H1 (cell line): ENCODE results near the gene SLC17A3. TPM values are rescaled to one million over a fixed set of nuclear protein-coding genes. Genes with fewer than 3 reads are reported as not detected.

Source experiments
- CTCF ChIA-PET: fragments of 300-600 bp; sonication (Branson Sonifier 250); formaldehyde crosslinking; loops from one replicate; lab custom pipeline; 2021; ENCODE audit not compliant: partially characterized antibody; lab: Charles Lee
- POLR2A ChIA-PET: fragments of 300-600 bp; sonication (Branson Sonifier 250); formaldehyde crosslinking; loops from one replicate; lab custom pipeline; 2021; ENCODE audit warnings: inconsistent platforms; ENCODE audit not compliant: partially characterized antibody; lab: Charles Lee
- DNase-seq, 2 experiments: peaks; one replicate each; pipeline versions ENCODE4 v3.0.0 to v3.0.0-alpha.2; 2010 to 2022; ENCODE audit warnings: low spot score in 2 of 2, low read depth in 1 of 2, mixed read lengths in 1 of 2
- FAIRE-seq: peaks from 2 replicates; lab custom pipeline; 2011; peaks lifted over from hg19 to GRCh38; lab: Jason Lieb, UNC
- H2AFZ ChIP-seq: 2 replicates; pipeline ENCODE4 v1.8.1; 2012; ENCODE audit warnings: low read length, inconsistent platforms
- H2AK5ac ChIP-seq: 2 replicates; pipeline ENCODE4 v1.6.1; 2013; ENCODE audit warnings: low read depth, low read length
- H2BK120ac ChIP-seq: replicated peaks from 2 replicates; pipeline ENCODE3; 2013; ENCODE audit warnings: low read depth, low read length, inconsistent platforms
- H2BK12ac ChIP-seq: 2 replicates; pipeline ENCODE4 v1.6.1; 2013; ENCODE audit warnings: low read depth, low read length
- H2BK15ac ChIP-seq: 2 replicates; pipeline ENCODE4 v1.6.1; 2013; ENCODE audit warnings: low read length
- H2BK20ac ChIP-seq: 2 replicates; pipeline ENCODE4 v1.6.1; 2013; ENCODE audit warnings: low read length
- H2BK5ac ChIP-seq: 2 replicates; pipeline ENCODE4 v1.6.1; 2013; ENCODE audit warnings: low read depth, low read length
- H3K14ac ChIP-seq: 2 replicates; pipeline ENCODE4 v1.6.1; 2013; ENCODE audit warnings: inconsistent platforms; ENCODE audit not compliant: insufficient read length
- H3K18ac ChIP-seq: 2 replicates; pipeline ENCODE4 v1.6.1; 2013; ENCODE audit warnings: low read length; ENCODE audit errors: extremely low read depth
- H3K23ac ChIP-seq: 2 replicates; pipeline ENCODE4 v1.6.1; 2013; ENCODE audit warnings: inconsistent platforms; ENCODE audit not compliant: insufficient read length
- H3K23me2 ChIP-seq: 2 replicates; pipeline ENCODE4 v1.6.1; 2013; ENCODE audit warnings: low read depth, low read length
- H3K27ac ChIP-seq: 2 replicates; pipeline ENCODE4 v1.6.1; 2011; ENCODE audit warnings: low read depth, low read length, inconsistent platforms
- H3K27me3 ChIP-seq, 4 experiments: replicated peaks in 1 of 4; 1 replicate in 1 of 4; 2 replicates in 3 of 4; pipeline versions ENCODE4 v1.6.1 to v1.8.1; 2011 to 2013; ENCODE audit warnings: low read length in 3 of 4, mild to moderate bottlenecking in 3 of 4, inconsistent platforms in 2 of 4, mixed read lengths in 2 of 4, moderate library complexity in 1 of 4; ENCODE audit not compliant: control insufficient read depth in 3 of 4, insufficient read depth in 3 of 4; ENCODE audit errors: extremely low read depth in 1 of 4
- H3K36me3 ChIP-seq, 4 experiments: 2 replicates each; pipeline versions ENCODE4 v1.6.1 to v1.8.1; 2011 to 2013; ENCODE audit warnings: mild to moderate bottlenecking in 4 of 4, low read length in 3 of 4, moderate library complexity in 2 of 4, control low read depth in 1 of 4, inconsistent platforms in 1 of 4; ENCODE audit not compliant: insufficient read depth in 4 of 4, control insufficient read depth in 2 of 4
- H3K4ac ChIP-seq: replicated peaks from 2 replicates; pipeline ENCODE3; 2013; ENCODE audit warnings: low read length, low read depth, mixed read lengths, inconsistent platforms; ENCODE audit not compliant: insufficient read length
- H3K4me1 ChIP-seq, 4 experiments: replicated peaks in 1 of 4; 1 replicate in 1 of 4; 2 replicates in 3 of 4; pipeline versions ENCODE4 v1.6.1 to v1.8.1; 2011 to 2013; ENCODE audit warnings: low read length in 3 of 4, inconsistent platforms in 2 of 4, mixed read lengths in 1 of 4; ENCODE audit not compliant: insufficient read depth in 4 of 4, control insufficient read depth in 3 of 4
- H3K4me2 ChIP-seq, 2 experiments: 2 replicates each; pipeline versions ENCODE4 v1.6.1 to v1.8.1; 2011 to 2013; ENCODE audit warnings: low read depth in 2 of 2, low read length in 2 of 2, control low read depth in 1 of 2, inconsistent platforms in 1 of 2, mild to moderate bottlenecking in 1 of 2; ENCODE audit not compliant: insufficient read depth in 1 of 2
- H3K4me3 ChIP-seq, 4 experiments: fragments of 200-600, 300-600 bp in 1 of 4; sonication (generic), shearing (Covaris generic), sonication (Bioruptor Twin) in 1 of 4; 2 replicates each; pipeline versions ENCODE4 v1.5.1 to v1.8.1; 2011 to 2016; ENCODE audit warnings: low read length in 4 of 4, low read depth in 3 of 4, control low read depth in 2 of 4, inconsistent platforms in 2 of 4, mild to moderate bottlenecking in 2 of 4, mixed read lengths in 1 of 4, moderate library complexity in 1 of 4; ENCODE audit not compliant: insufficient read depth in 2 of 4; ENCODE audit errors: extremely low read depth in 1 of 4
- H3K56ac ChIP-seq: replicated peaks from 2 replicates; pipeline ENCODE3; 2013; ENCODE audit warnings: low read depth, mild to moderate bottlenecking, mixed read lengths, low read length, inconsistent platforms; ENCODE audit not compliant: insufficient read length
- H3K79me1 ChIP-seq: 2 replicates; pipeline ENCODE4 v1.6.1; 2013; ENCODE audit warnings: low read depth, low read length, control low read depth
- H3K79me2 ChIP-seq, 2 experiments: 2 replicates each; pipeline versions ENCODE4 v1.6.1 to v1.8.1; 2012 to 2013; ENCODE audit warnings: low read length in 2 of 2, mild to moderate bottlenecking in 2 of 2, inconsistent platforms in 1 of 2; ENCODE audit not compliant: insufficient read depth in 2 of 2, control insufficient read depth in 1 of 2
- H3K9ac ChIP-seq, 4 experiments: replicated peaks in 1 of 4; 1 replicate in 1 of 4; 2 replicates in 3 of 4; pipeline versions ENCODE4 v1.6.1 to v1.8.1; 2011 to 2013; ENCODE audit warnings: low read depth in 3 of 4, low read length in 3 of 4, control low read depth in 2 of 4, mild to moderate bottlenecking in 2 of 4, moderate library complexity in 2 of 4, inconsistent platforms in 1 of 4; ENCODE audit errors: extremely low read depth in 1 of 4
- H3K9me3 ChIP-seq, 2 experiments: 2 replicates each; pipeline versions ENCODE4 v1.6.1 to v1.8.1; 2012 to 2013; ENCODE audit warnings: mild to moderate bottlenecking in 2 of 2, moderate library complexity in 2 of 2, control low read depth in 1 of 2, inconsistent platforms in 1 of 2, low read depth in 1 of 2, low read length in 1 of 2, mixed read lengths in 1 of 2; ENCODE audit not compliant: insufficient read depth in 2 of 2
- H4K20me1 ChIP-seq, 2 experiments: replicated peaks in 1 of 2; 2 replicates each; pipeline versions ENCODE3 to v1.8.1; 2011 to 2013; ENCODE audit warnings: inconsistent platforms in 2 of 2, low read length in 2 of 2, mild to moderate bottlenecking in 1 of 2; ENCODE audit not compliant: insufficient read depth in 2 of 2, control insufficient read depth in 1 of 2
- H4K5ac ChIP-seq: 2 replicates; pipeline ENCODE4 v1.6.1; 2013; ENCODE audit warnings: low read length, low read depth, mixed read lengths, inconsistent platforms; ENCODE audit not compliant: insufficient read length
- H4K8ac ChIP-seq: 2 replicates; pipeline ENCODE4 v1.8.0; 2013; ENCODE audit warnings: mild to moderate bottlenecking, moderate library complexity, low read length, inconsistent platforms; ENCODE audit not compliant: insufficient read depth; ENCODE audit errors: extremely low read depth
- H4K91ac ChIP-seq: replicated peaks from 2 replicates; pipeline ENCODE3; 2013; ENCODE audit warnings: low read length, mixed read lengths, inconsistent platforms; ENCODE audit not compliant: insufficient read length
- BRCA1 ChIP-seq: IDR thresholded peaks from 2 replicates; pipeline ENCODE4 v1.6.1; 2012; ENCODE audit warnings: low read depth, low read length, improper control_type of control experiment
- FOSL1 ChIP-seq: IDR thresholded peaks from 2 replicates; pipeline ENCODE4 v1.6.1; 2011; ENCODE audit warnings: mild to moderate bottlenecking, low read depth, low read length, moderate library complexity; ENCODE audit not compliant: insufficient read depth
- SRF ChIP-seq: IDR thresholded peaks from 2 replicates; pipeline ENCODE4 v1.6.1; 2011; ENCODE audit warnings: mild to moderate bottlenecking, low read depth, low read length, moderate library complexity
- TBP ChIP-seq: IDR thresholded peaks from 2 replicates; pipeline ENCODE4 v1.6.1; 2011; ENCODE audit warnings: low read depth, low read length, improper control_type of control experiment
- WGBS, 2 experiments: shearing (Covaris generic) in 1 of 2; methylation state at CpG; one replicate each; pipeline versions ENCODE4 v1.1.6 to v1.1.7; 2013 to 2015; ENCODE audit warnings: low lambda C conversion rate in 2 of 2, mixed read lengths in 2 of 2, inconsistent platforms in 1 of 2, low coverage in 1 of 2, missing lambda C conversion rate in 1 of 2; ENCODE audit not compliant: insufficient replicate concordance in 2 of 2, insufficient coverage in 1 of 2, insufficient read length in 1 of 2; ENCODE audit errors: extremely low coverage in 1 of 2, missing lambda C conversion rate in 1 of 2; 5-methylcytosine and 5-hydroxymethylcytosine counted together
- polyA plus RNA-seq, 7 experiments: library from polyadenylated mRNA; depleted of rRNA in 3 of 7; stranded (reverse) in 5 of 7; unstranded in 2 of 7; fragments of >200 nt in 5 of 7; fragments of 200-250 nt in 2 of 7; gene quantifications; 1 replicate in 5 of 7; 2 replicates in 1 of 7; 4 replicates in 1 of 7; pipeline versions ENCODE4 v1.2.1 to v1.2.3, GENCODE V29; 2011 to 2013; ENCODE audit warnings: missing spikeins in 2 of 7, mixed read lengths in 2 of 7
- total RNA-seq: library from RNA; stranded (reverse); fragmentation: NEBNext Ultra II Directional; extraction: Animal tissue kit (Norgen Biotek cat#: 25700); gene quantifications from 2 replicates; pipeline ENCODE4 v1.2.1, GENCODE V29; 2021

SLC17A3 gene
- total and polyA plus RNA-seq, 2 of the 8 experiments (the other 6 are each of a cell fraction or from before 2014, with no cell fraction given) = not detected

DNA sequence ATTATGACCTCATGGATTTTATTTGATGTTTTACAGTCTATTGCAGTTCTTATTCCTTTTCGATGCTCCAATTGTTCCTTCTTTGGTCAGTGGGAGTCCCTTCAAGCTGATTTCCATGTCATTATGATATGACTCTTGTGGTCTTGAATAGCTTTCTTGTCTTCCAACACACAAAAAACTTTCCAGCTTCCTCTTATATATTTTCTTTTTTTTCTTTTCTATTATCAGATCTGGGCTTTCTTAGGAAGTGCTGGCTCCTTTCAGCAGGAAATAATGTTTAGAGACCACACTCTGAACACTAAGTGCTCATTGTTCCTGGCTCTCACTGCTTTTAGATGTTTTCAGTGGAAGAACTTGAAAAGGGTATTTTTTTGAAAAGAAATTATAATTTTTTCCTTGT, 39.1 kb downstream of the SLC17A3 start:
- Histone ChIP-seq H3K9ac (no peak overlapping the region), H2AFZ (no peak overlapping the region), H4K5ac (no peak overlapping the region), H3K9me3 (no peaks in the 10 kb centered on the region), H4K91ac (no peak overlapping the region), H3K14ac (no peak overlapping the region), H3K56ac (no peak overlapping the region), H3K36me3 (no peaks in the 10 kb centered on the region), H4K20me1 (no peaks in the 10 kb centered on the region), H3K23me2 (no peaks in the 10 kb centered on the region; the same call in 1 of the 2 replicates), H2BK5ac (no peak overlapping the region), H3K18ac (no peak overlapping the region), H3K23ac (no peak overlapping the region), H4K8ac (no peak overlapping the region), H3K4ac (no peak overlapping the region), H2AK5ac (no peak overlapping the region), H3K27me3 (no peaks in the 10 kb centered on the region), H3K79me1 (no peaks in the 10 kb centered on the region), H3K4me3 (no peak overlapping the region), H3K79me2 (no peaks in the 10 kb centered on the region), H2BK12ac (no peak overlapping the region), H3K27ac (no peak overlapping the region), H2BK20ac (no peak overlapping the region), H2BK15ac (no peak overlapping the region), H3K4me2 (no peak overlapping the region), H2BK120ac (no peak overlapping the region), H3K4me1 (no peaks in the 10 kb centered on the region)
- no peak for FAIRE-seq
- POLR2A ChIA-PET = no interaction called here
- CTCF ChIA-PET = interaction anchor here (0.7 to 1.2 kb wide), 3 partner anchors 20 to 61 kb away, joined by 3 to 4 read pairs (median 3); no protein-coding TSS in a partner anchor
- DNase-seq = no peak
- TF ChIP-seq TBP (no peak), SRF (no peak), BRCA1 (no peak), FOSL1 (no peak)
- 83% methylated on average over 1 of the region's 1 CpG; no CpG with 5 or more reads in 1 of the 2 experiments for WGBS, 2 experiments
